GM19351 (cell line): ENCODE data around the gene PSRC1.
A peak's percentile ranks its signal among the peaks of the same experiment; 100 is the strongest.

ENCODE experiments used
- ATAC-seq: cut with Tn5 transposase; IDR thresholded peaks from one replicate; pipeline ENCODE4 v1.9.1; 2021; ENCODE audit warnings: mild to moderate bottlenecking, moderate library complexity; ENCODE audit not compliant: unreplicated experiment

The PSRC1 gene

GRCh38 chr1:109273570-109274288 is 9.2 kb downstream of the PSRC1 start:
- no peak for ATAC-seq

GRCh38 chr1:109272831-109273547 is 10.0 kb downstream of the PSRC1 start:
- no peak for ATAC-seq

- ATAC-seq = no peak
Observed at GRCh38 chr1:109272021-109272799, 10.7 kb downstream of the PSRC1 start.

GRCh38 chr1:109271458-109271857 is 11.5 kb downstream of the PSRC1 start:
- no peak for ATAC-seq

GRCh38 chr1:109270623-109271317 is 12.2 kb downstream of the PSRC1 start:
- no peak for ATAC-seq

- ATAC-seq = no peak
Observed at GRCh38 chr1:109269981-109270622, 12.8 kb downstream of the PSRC1 start.

- no peak for ATAC-seq
Observed at GRCh38 chr1:109269212-109269980, 13.5 kb downstream of the PSRC1 start.

- no peak for ATAC-seq
Observed at GRCh38 chr1:109268431-109269211, 14.3 kb downstream of the PSRC1 start.

GRCh38 chr1:109267743-109268300 is 15.1 kb downstream of the PSRC1 start:
- no peak for ATAC-seq

GRCh38 chr1:109266965-109267364 is 16.0 kb downstream of the PSRC1 start:
- no peak for ATAC-seq

- no peak for ATAC-seq
Observed at GRCh38 chr1:109265741-109266330, 17.1 kb downstream of the PSRC1 start.

- ATAC-seq = no peak
Observed at GRCh38 chr1:109265016-109265415, 17.9 kb downstream of the PSRC1 start.

GRCh38 chr1:109264379-109264755 is 18.6 kb downstream of the PSRC1 start:
- ATAC-seq = no peak

- ATAC-seq = peak; percentile 81
Observed at GRCh38 chr1:109263597-109264378, 19.2 kb downstream of the PSRC1 start.

GRCh38 chr1:109263234-109263596 is 19.7 kb downstream of the PSRC1 start:
- ATAC-seq = no peak

- no peak for ATAC-seq
Observed at GRCh38 chr1:109262231-109263055, 20.5 kb downstream of the PSRC1 start.

- ATAC-seq = no peak
Observed at GRCh38 chr1:109261578-109261977, 21.4 kb downstream of the PSRC1 start.
